ENCODE results near the gene PILRB.

The PILRB gene

GRCh38 chr7:100386940-100387339, 29.0 kb downstream of the PILRB start:
- no peak for FAIRE-seq

DNA sequence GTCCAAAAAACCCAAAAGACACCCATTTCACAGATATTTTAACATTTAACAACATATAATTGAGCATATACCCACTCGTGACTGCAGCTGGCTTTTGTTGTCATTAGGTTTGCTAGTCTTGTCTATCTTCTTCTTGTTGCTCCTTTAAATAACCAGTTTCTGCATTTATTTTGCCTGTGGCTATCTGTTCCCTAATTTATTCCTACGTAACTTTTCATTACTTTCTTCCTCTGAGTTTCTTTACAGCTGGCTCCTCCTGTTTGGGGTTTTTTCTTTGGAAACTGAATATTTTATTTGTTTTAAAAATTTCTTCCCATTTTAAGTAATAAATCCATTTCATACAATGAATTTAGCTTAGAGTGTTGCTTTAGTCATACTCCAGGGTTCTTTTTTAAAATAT, 29.8 kb downstream of the PILRB start:
- FAIRE-seq (no peak), DNase-seq (ENCODE audit: insufficient read length) (no peak)
- TF ChIP-seq TAF1 (IDR thresholded peaks at IDR 0.05; ENCODE audit: borderline replicate concordance, low read depth, low read length) (no peak), POLR2A (IDR thresholded peaks at IDR 0.05; ENCODE audit: low read depth, low read length) (no peak), POLR2AphosphoS5 (IDR thresholded peaks at IDR 0.05; ENCODE audit: low read depth, low read length) (no peak)

More at GRCh38 chr7:100386940-100387339, 29.0 kb downstream of the PILRB start:
- DNase-seq (ENCODE audit: insufficient read length) = no peak
- TF ChIP-seq POLR2AphosphoS5 (IDR thresholded peaks at IDR 0.05; ENCODE audit: low read depth, low read length) = no peak

GRCh38 chr7:100389437-100390088, 31.6 kb downstream of the PILRB start:
- DNase-seq (ENCODE audit: insufficient read length) (no peak), FAIRE-seq (no peak)

DNA sequence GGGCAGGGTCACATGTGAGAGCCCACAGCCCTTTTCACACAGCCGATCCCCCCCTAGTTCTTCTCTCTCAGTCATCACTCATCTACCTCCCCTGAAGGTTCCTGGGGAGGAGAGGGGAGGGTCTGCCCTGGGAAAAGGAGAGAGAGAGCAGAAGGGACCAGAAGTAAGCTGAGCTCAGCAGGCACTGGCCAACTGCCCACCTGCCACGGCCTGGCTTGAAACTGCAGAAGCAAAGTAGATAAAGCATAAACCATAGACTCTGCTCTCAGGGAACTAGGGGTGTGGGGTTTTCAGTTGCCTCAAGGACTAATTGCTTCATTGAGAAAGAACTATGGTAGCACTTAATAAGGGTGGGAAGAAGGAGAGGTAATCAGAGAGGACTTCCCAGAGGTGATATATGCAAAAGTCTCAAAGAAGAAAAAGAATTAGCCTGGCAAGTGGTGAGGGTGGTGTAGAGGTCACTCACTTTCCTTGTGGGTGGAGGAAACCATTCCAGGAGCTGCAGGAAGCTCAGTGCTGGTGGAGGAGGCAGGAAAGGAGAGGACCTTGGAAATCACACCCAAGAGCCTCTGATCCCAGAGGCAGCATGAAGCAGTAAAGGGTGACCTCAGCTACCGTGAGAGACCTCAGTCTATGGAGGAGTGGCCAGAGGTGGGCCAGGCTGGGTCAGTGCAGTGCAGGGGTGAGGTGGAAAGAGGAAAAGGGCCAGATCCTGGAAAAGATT, 32.5 kb downstream of the PILRB start:
- FAIRE-seq = no peak
- TF ChIP-seq POLR2A (IDR thresholded peaks at IDR 0.05; ENCODE audit: low read depth, low read length) (no peak), TAF1 (IDR thresholded peaks at IDR 0.05; ENCODE audit: borderline replicate concordance, low read depth, low read length) (no peak), POLR2AphosphoS5 (IDR thresholded peaks at IDR 0.05; ENCODE audit: low read depth, low read length) (no peak)
- DNase-seq (ENCODE audit: insufficient read length) = no peak

More at GRCh38 chr7:100389437-100390088, 31.6 kb downstream of the PILRB start:
- TF ChIP-seq TAF1 (IDR thresholded peaks at IDR 0.05; ENCODE audit: borderline replicate concordance, low read depth, low read length) (no peak), POLR2AphosphoS5 (IDR thresholded peaks at IDR 0.05; ENCODE audit: low read depth, low read length) (no peak), POLR2A (IDR thresholded peaks at IDR 0.05; ENCODE audit: low read depth, low read length) (no peak)

GRCh38 chr7:100393233-100393905, 35.5 kb downstream of the PILRB start:
- DNase-seq (ENCODE audit: insufficient read length) (no peak), FAIRE-seq (no peak)
- TF ChIP-seq POLR2A (IDR thresholded peaks at IDR 0.05; ENCODE audit: low read depth, low read length) = no peak
- TF ChIP-seq TAF1 (IDR thresholded peaks at IDR 0.05; ENCODE audit: borderline replicate concordance, low read depth, low read length) = no peak

DNA sequence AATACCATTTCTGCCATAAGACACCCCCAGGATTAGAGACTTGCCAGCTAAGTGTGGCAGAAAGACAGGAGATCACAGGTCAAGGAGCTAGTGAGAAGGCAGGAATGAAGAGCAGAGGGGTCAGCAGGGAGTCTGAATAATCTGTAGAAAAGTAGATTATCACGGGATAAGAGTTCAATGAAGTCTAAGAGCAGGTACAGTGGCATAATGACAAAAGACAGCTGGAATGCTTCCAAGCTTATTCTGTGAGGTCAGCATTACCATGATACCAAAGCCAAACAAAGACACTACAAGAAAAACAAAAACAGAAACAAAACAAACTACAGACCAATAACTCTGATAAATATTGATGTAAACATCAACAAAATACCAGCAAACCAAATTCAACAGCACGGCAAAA, 36.2 kb downstream of the PILRB start:
- FAIRE-seq (no peak), DNase-seq (ENCODE audit: insufficient read length) (no peak)
- TF ChIP-seq POLR2A (IDR thresholded peaks at IDR 0.05; ENCODE audit: low read depth, low read length) (no peak), TAF1 (IDR thresholded peaks at IDR 0.05; ENCODE audit: borderline replicate concordance, low read depth, low read length) (no peak), POLR2AphosphoS5 (IDR thresholded peaks at IDR 0.05; ENCODE audit: low read depth, low read length) (no peak)

DNA sequence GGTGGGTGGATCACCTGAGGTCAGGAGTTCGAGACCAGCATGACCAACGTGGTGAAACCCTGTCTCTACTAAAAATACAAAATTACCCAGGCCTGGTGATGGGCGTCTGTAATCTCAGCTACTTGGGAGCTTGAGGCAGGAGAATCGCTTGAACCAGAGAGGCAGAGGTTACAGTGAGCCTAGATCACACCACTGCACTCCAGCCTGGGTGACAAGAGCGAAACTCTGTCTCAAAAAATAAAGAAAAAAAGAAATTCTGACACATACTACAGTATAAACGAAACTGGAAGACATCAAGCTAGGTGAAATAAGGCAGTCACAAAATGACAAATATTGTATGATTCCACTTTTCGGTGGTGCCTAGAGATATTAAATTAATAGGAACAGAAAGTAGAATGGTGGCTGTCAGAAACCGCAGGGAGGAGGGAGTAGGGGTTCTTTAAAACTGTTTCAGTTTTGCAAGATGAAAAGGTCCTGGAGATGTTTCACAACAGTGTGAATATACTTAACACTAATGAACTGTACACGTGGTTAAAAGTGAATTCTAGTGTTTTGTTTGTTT, 38.6 kb downstream of the PILRB start:
- FAIRE-seq = peak; percentile 94
- TF ChIP-seq TAF1 (IDR thresholded peaks at IDR 0.05; ENCODE audit: borderline replicate concordance, low read depth, low read length) (no peak), POLR2AphosphoS5 (IDR thresholded peaks at IDR 0.05; ENCODE audit: low read depth, low read length) (no peak), POLR2A (IDR thresholded peaks at IDR 0.05; ENCODE audit: low read depth, low read length) (no peak)
- DNase-seq (ENCODE audit: insufficient read length) = peak; percentile 41

- FAIRE-seq = no peak
- no peak for TF ChIP-seq POLR2A (IDR thresholded peaks at IDR 0.05; ENCODE audit: low read depth, low read length)
- no peak for TF ChIP-seq POLR2AphosphoS5 (IDR thresholded peaks at IDR 0.05; ENCODE audit: low read depth, low read length)
- no peak for TF ChIP-seq TAF1 (IDR thresholded peaks at IDR 0.05; ENCODE audit: borderline replicate concordance, low read depth, low read length)
- no peak for DNase-seq (ENCODE audit: insufficient read length)
Observed at GRCh38 chr7:100397315-100398081, 39.6 kb downstream of the PILRB start.

DNA sequence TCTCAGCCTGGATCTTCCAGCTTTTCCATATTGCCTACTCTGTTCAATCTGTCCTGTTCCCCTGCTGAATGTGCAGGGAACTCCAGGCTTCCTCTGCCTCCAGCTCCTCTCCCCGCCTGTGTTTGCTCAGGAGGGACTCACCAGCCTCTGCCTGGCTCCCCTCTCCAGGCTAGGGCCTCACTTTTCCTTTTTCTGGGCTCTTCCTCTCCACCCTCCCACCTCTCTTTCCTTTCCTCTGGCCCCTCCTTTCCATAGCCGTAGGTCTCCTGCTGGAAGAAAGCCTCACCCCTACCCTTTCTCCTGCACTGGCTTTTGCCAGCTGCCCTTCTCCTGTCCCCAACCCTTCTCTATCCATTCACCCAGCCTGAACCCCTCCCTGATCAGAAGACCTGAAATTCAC, 40.3 kb downstream of the PILRB start:
- no peak for DNase-seq (ENCODE audit: insufficient read length)
- FAIRE-seq = no peak
- no peak for TF ChIP-seq POLR2A (IDR thresholded peaks at IDR 0.05; ENCODE audit: low read depth, low read length)
- no peak for TF ChIP-seq TAF1 (IDR thresholded peaks at IDR 0.05; ENCODE audit: borderline replicate concordance, low read depth, low read length)
- TF ChIP-seq POLR2AphosphoS5 (IDR thresholded peaks at IDR 0.05; ENCODE audit: low read depth, low read length) = no peak

GRCh38 chr7:100400041-100400440, 42.1 kb downstream of the PILRB start:
- DNase-seq (ENCODE audit: insufficient read length) (no peak), FAIRE-seq (no peak)
- TF ChIP-seq POLR2AphosphoS5 (IDR thresholded peaks at IDR 0.05; ENCODE audit: low read depth, low read length) (no peak), TAF1 (IDR thresholded peaks at IDR 0.05; ENCODE audit: borderline replicate concordance, low read depth, low read length) (no peak), POLR2A (IDR thresholded peaks at IDR 0.05; ENCODE audit: low read depth, low read length) (no peak)

DNA sequence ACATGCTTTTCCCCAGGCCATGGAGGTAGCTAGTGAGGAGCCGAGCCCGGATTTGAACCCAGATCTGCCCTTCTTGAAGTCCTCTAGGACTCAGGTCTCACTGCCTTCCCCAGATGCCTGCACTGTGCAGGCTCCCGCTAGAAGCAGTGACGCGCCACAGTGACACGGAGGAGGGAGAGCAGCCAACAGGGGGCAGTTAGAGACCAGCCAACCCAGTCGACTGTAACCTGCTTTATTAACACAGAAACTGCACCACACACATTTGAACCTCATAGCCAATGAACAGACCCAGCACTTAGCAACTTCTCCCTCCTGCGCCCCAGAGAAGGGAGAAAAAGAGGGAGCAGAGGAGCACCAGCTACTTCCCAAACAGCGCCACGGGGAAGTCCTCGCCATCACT, 42.7 kb downstream of the PILRB start:
- FAIRE-seq (no peak), DNase-seq (ENCODE audit: insufficient read length) (no peak)
- TF ChIP-seq POLR2A (IDR thresholded peaks at IDR 0.05; ENCODE audit: low read depth, low read length) (no peak), POLR2AphosphoS5 (IDR thresholded peaks at IDR 0.05; ENCODE audit: low read depth, low read length) (no peak), TAF1 (IDR thresholded peaks at IDR 0.05; ENCODE audit: borderline replicate concordance, low read depth, low read length) (no peak)

Data from GM12892 (cell line).